ENCODE measurements around the gene PRRG4. TPM values are rescaled to one million over a fixed set of nuclear protein-coding genes. Genes with fewer than 3 reads are reported as not detected.

The PRRG4 gene
- polyA plus RNA-seq, 1 experiment = not detected

- Histone ChIP-seq H3K4me3 (ENCODE audit: low read depth, low read length) (no peak overlapping the region), H3K27me3 (ENCODE audit: control insufficient read depth, insufficient read depth, low read length) (peaks cover 2% of the 10 kb centered on the region), H3K36me3 (ENCODE audit: control insufficient read depth, insufficient read depth, low read length) (no peaks in the 10 kb centered on the region)
- POLR2A ChIA-PET = no interaction called here
- no peak for TF ChIP-seq CTCF (IDR thresholded peaks at IDR 0.05; ENCODE audit: insufficient read depth, low read depth, low read length)
- no peak for DNase-seq (ENCODE audit: low read depth)
- CTCF ChIA-PET = no interaction called here
Observed at GRCh38 chr11:32849761-32850160, 20.0 kb downstream of the PRRG4 start.

- no peak for DNase-seq (ENCODE audit: low read depth)
- H3K36me3 ChIP-seq (ENCODE audit: control insufficient read depth, insufficient read depth, low read length) = no peaks in the 10 kb centered on the region
- no peak overlapping the region for H3K4me3 ChIP-seq (ENCODE audit: low read depth, low read length)
- ChIA-PET POLR2A (no interaction called here), CTCF (no interaction called here)
- TF ChIP-seq CTCF (IDR thresholded peaks at IDR 0.05; ENCODE audit: insufficient read depth, low read depth, low read length) = no peak
- peaks cover 2% of the 10 kb centered on the region for H3K27me3 ChIP-seq (ENCODE audit: control insufficient read depth, insufficient read depth, low read length)
Observed at GRCh38 chr11:32851251-32851650, 21.5 kb downstream of the PRRG4 start.

GRCh38 chr11:32852207-32852606 lies 22.5 kb downstream of the PRRG4 start:
- Histone ChIP-seq H3K4me3 (ENCODE audit: low read depth, low read length) (no peak overlapping the region), H3K36me3 (ENCODE audit: control insufficient read depth, insufficient read depth, low read length) (no peaks in the 10 kb centered on the region), H3K27me3 (ENCODE audit: control insufficient read depth, insufficient read depth, low read length) (peaks cover 2% of the 10 kb centered on the region)
- peak; percentile 5 for DNase-seq (ENCODE audit: low read depth)
- no peak for TF ChIP-seq CTCF (IDR thresholded peaks at IDR 0.05; ENCODE audit: insufficient read depth, low read depth, low read length)
- POLR2A ChIA-PET = interaction anchor here (0.7 kb wide), 1 partner anchor 437 kb away, joined by 8 read pairs; no protein-coding TSS in a partner anchor
- CTCF ChIA-PET = no interaction called here

GRCh38 chr11:32855601-32856000 lies 25.9 kb downstream of the PRRG4 start:
- POLR2A ChIA-PET = no interaction called here
- no peak for DNase-seq (ENCODE audit: low read depth)

GRCh38 chr11:32858731-32859130 lies 29.0 kb downstream of the PRRG4 start:
- H3K4me3 ChIP-seq (ENCODE audit: low read depth, low read length) = no peak overlapping the region
- H3K36me3 ChIP-seq (ENCODE audit: control insufficient read depth, insufficient read depth, low read length) = no peaks in the 10 kb centered on the region
- no peaks in the 10 kb centered on the region for H3K27me3 ChIP-seq (ENCODE audit: control insufficient read depth, insufficient read depth, low read length)
- DNase-seq (ENCODE audit: low read depth) = no peak
- ChIA-PET POLR2A (no interaction called here), CTCF (interaction anchor here (0.6 kb wide), 1 partner anchor 12 kb away, joined by 3 read pairs; no protein-coding TSS in a partner anchor)
- no peak for TF ChIP-seq CTCF (IDR thresholded peaks at IDR 0.05; ENCODE audit: insufficient read depth, low read depth, low read length)

More at GRCh38 chr11:32855601-32856000, 25.9 kb downstream of the PRRG4 start:
- Histone ChIP-seq H3K36me3 (ENCODE audit: control insufficient read depth, insufficient read depth, low read length) (no peaks in the 10 kb centered on the region), H3K27me3 (ENCODE audit: control insufficient read depth, insufficient read depth, low read length) (peaks cover 2% of the 10 kb centered on the region), H3K4me3 (ENCODE audit: low read depth, low read length) (no peak overlapping the region)
- CTCF ChIA-PET = no interaction called here
- no peak for TF ChIP-seq CTCF (IDR thresholded peaks at IDR 0.05; ENCODE audit: insufficient read depth, low read depth, low read length)
